Neuronal stem cell (in vitro differentiated cells): Measurements from ENCODE around the gene PCBP2.

ENCODE experiments used
- DNase-seq: peaks from one replicate; pipeline ENCODE4 v3.0.0-alpha.2; 2013; ENCODE audit warnings: low spot score
- H2AFZ ChIP-seq: one replicate; pipeline ENCODE4 v1.6.1; 2013; ENCODE audit warnings: mild to moderate bottlenecking, low read length, inconsistent platforms
- H2AK5ac ChIP-seq: 2 replicates; pipeline ENCODE4 v1.6.1; 2013; ENCODE audit warnings: low read depth, mild to moderate bottlenecking, inconsistent platforms, low read length, moderate library complexity, mixed read lengths
- H2BK120ac ChIP-seq: 2 replicates; pipeline ENCODE4 v1.6.1; 2013; ENCODE audit warnings: low read depth, mild to moderate bottlenecking, inconsistent platforms, low read length, moderate library complexity, mixed read lengths
- H2BK12ac ChIP-seq: one replicate; pipeline ENCODE4 v1.6.1; 2013; ENCODE audit warnings: low read length, inconsistent platforms
- H2BK15ac ChIP-seq: 2 replicates; pipeline ENCODE4 v1.6.1; 2013; ENCODE audit warnings: mild to moderate bottlenecking, low read length, inconsistent platforms, mixed read lengths
- H2BK5ac ChIP-seq: one replicate; pipeline ENCODE4 v1.6.1; 2013; ENCODE audit warnings: inconsistent platforms, mild to moderate bottlenecking, low read length, moderate library complexity
- H3K14ac ChIP-seq: one replicate; pipeline ENCODE4 v1.6.1; 2013; ENCODE audit warnings: low read length, inconsistent platforms
- H3K18ac ChIP-seq: 2 replicates; pipeline ENCODE4 v1.6.1; 2013; ENCODE audit warnings: low read length, inconsistent platforms
- H3K23ac ChIP-seq: 2 replicates; pipeline ENCODE4 v1.6.1; 2013; ENCODE audit warnings: low read depth, mild to moderate bottlenecking, mixed read lengths, low read length, inconsistent platforms; ENCODE audit not compliant: poor library complexity
- H3K27ac ChIP-seq: replicated peaks from 3 replicates; pipeline ENCODE4 v1.5.1; 2013; ENCODE audit warnings: low read length, inconsistent platforms
- H3K27me3 ChIP-seq, 3 experiments: 2 replicates each; pipeline ENCODE4 v1.6.1; 2013; ENCODE audit warnings: low read length in 3 of 3, mild to moderate bottlenecking in 2 of 3, inconsistent platforms in 1 of 3, low read depth in 1 of 3, mixed read lengths in 1 of 3, moderate library complexity in 1 of 3; ENCODE audit not compliant: control insufficient read depth in 3 of 3, insufficient read depth in 3 of 3
- H3K36me3 ChIP-seq, 2 donors: replicated peaks in 1 of 2; 2 replicates each; pipeline ENCODE4 v1.6.1; 2013; ENCODE audit warnings: low read length in 2 of 2; ENCODE audit not compliant: control insufficient read depth in 2 of 2, insufficient read depth in 2 of 2
- H3K4ac ChIP-seq: 2 replicates; pipeline ENCODE4 v1.6.1; 2013; ENCODE audit warnings: inconsistent platforms, mild to moderate bottlenecking, low read length, moderate library complexity
- H3K4me1 ChIP-seq, 2 donors: 1 replicate in 1 of 2; 2 replicates in 1 of 2; pipeline ENCODE4 v1.6.1; 2013; ENCODE audit warnings: low read length in 2 of 2, low read depth in 1 of 2; ENCODE audit not compliant: control insufficient read depth in 2 of 2, insufficient read depth in 1 of 2
- H3K4me2 ChIP-seq: one replicate; pipeline ENCODE4 v1.6.1; 2013; ENCODE audit warnings: mild to moderate bottlenecking, low read length, inconsistent platforms; ENCODE audit not compliant: insufficient read depth, poor library complexity, severe bottlenecking
- H3K4me3 ChIP-seq, 2 donors: 2 replicates each; pipeline ENCODE4 v1.5.1; 2013; ENCODE audit warnings: low read length in 2 of 2, mild to moderate bottlenecking in 2 of 2, inconsistent platforms in 1 of 2, moderate library complexity in 1 of 2
- H3K79me1 ChIP-seq: one replicate; pipeline ENCODE4 v1.6.1; 2013; ENCODE audit warnings: low read depth, mild to moderate bottlenecking, inconsistent platforms, low read length, moderate library complexity
- H3K9ac ChIP-seq: one replicate; pipeline ENCODE4 v1.6.1; 2013; ENCODE audit warnings: mild to moderate bottlenecking, low read depth, low read length, inconsistent platforms; ENCODE audit not compliant: poor library complexity
- H3K9me3 ChIP-seq, 2 donors: replicated peaks in 1 of 2; 2 replicates each; pipeline versions ENCODE3 to v1.6.1; 2013; ENCODE audit warnings: low read length in 2 of 2, mild to moderate bottlenecking in 2 of 2, inconsistent platforms in 1 of 2, low read depth in 1 of 2, mixed read lengths in 1 of 2, moderate library complexity in 1 of 2; ENCODE audit not compliant: control insufficient read depth in 2 of 2, insufficient read depth in 1 of 2
- H4K8ac ChIP-seq: one replicate; pipeline ENCODE4 v1.6.1; 2013; ENCODE audit warnings: low read depth, mild to moderate bottlenecking, inconsistent platforms, low read length, moderate library complexity
- H4K91ac ChIP-seq: one replicate; pipeline ENCODE4 v1.6.1; 2013; ENCODE audit warnings: low read length, low read depth, mild to moderate bottlenecking, inconsistent platforms; ENCODE audit not compliant: poor library complexity
- WGBS, 2 donors: extraction: QIAGEN DNeasy Blood & Tissue Kit; methylation state at CpG; one replicate each; pipeline ENCODE4 v1.1.7; 2013; ENCODE audit warnings: missing lambda C conversion rate in 2 of 2, mixed read lengths in 1 of 2; ENCODE audit not compliant: insufficient read length in 2 of 2, insufficient replicate concordance in 1 of 2; ENCODE audit errors: extremely low coverage in 2 of 2; 5-methylcytosine and 5-hydroxymethylcytosine counted together

Gene PCBP2

DNA sequence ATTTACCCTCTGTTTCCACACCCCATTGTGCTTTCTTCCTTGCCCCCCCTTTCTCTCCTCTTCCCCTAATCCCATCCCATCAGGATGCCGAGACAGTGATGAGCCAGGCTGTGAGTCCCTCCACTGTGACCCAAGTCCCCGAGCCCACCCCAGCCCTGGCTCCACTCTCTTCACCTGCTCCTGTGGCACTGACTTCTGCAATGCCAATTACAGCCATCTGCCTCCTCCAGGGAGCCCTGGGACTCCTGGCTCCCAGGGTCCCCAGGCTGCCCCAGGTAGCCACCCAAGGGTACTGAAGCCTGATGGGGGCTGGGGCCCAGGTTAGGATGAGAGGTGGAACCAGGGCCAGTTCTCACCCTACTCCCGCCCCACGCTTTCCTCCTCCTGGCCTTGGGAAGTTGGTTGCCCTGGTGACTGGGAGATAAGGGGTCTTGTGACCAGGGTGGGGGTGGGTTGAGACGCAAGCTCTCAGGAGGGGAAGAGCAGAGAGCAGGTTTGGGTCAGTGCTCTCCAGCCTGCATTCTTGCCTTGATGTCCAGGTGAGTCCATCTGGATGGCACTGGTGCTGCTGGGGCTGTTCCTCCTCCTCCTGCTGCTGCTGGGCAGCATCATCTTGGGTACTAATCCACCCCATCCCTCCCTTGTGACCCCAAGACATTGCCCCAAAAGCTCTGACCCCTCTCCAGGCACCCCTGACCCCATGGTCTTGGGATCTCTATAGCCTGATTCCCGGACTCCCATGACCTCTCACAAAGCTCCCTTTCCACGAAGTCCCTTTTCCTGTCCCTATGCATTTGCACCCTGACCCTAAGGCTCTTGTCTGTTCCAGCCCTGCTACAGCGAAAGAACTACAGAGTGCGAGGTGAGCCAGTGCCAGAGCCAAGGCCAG lies 27.0 kb upstream of the PCBP2 start:
- H3K23ac ChIP-seq, result no peak overlapping the region
- H2AK5ac ChIP-seq, result no peak overlapping the region
- no peak overlapping the region for H3K4me3 ChIP-seq
- H2BK15ac ChIP-seq, result peak overlapping the region; percentile 26
- H3K4me1 ChIP-seq, result peaks cover 15 to 19% of the 10 kb centered on the region in 2 donors
- no peaks in the 10 kb centered on the region for H3K9me3 ChIP-seq
- no peak overlapping the region for H2BK5ac ChIP-seq
- H3K4ac ChIP-seq, result no peak overlapping the region
- no peak for DNase-seq
- no peak overlapping the region for H4K8ac ChIP-seq
- H2BK120ac ChIP-seq, result no peak overlapping the region
- H2AFZ ChIP-seq, result peak overlapping the region; percentile 81
- no peak overlapping the region for H3K27ac ChIP-seq
- H3K18ac ChIP-seq, result peak overlapping the region; percentile 78
- H3K9ac ChIP-seq, result no peak overlapping the region
- no peaks in the 10 kb centered on the region for H3K79me1 ChIP-seq
- H4K91ac ChIP-seq, result no peak overlapping the region
- no CpG with 5 or more reads among the region's 9 CpGs for WGBS, 2 donors
- H3K36me3 ChIP-seq, result no peaks in the 10 kb centered on the region
- no peak overlapping the region for H2BK12ac ChIP-seq
- H3K14ac ChIP-seq, result peak overlapping the region; percentile 73
- H3K27me3 ChIP-seq, result peaks cover 0 to 4% (median 0%) of the 10 kb centered on the region in 3 experiments
- no peak overlapping the region for H3K4me2 ChIP-seq

DNA sequence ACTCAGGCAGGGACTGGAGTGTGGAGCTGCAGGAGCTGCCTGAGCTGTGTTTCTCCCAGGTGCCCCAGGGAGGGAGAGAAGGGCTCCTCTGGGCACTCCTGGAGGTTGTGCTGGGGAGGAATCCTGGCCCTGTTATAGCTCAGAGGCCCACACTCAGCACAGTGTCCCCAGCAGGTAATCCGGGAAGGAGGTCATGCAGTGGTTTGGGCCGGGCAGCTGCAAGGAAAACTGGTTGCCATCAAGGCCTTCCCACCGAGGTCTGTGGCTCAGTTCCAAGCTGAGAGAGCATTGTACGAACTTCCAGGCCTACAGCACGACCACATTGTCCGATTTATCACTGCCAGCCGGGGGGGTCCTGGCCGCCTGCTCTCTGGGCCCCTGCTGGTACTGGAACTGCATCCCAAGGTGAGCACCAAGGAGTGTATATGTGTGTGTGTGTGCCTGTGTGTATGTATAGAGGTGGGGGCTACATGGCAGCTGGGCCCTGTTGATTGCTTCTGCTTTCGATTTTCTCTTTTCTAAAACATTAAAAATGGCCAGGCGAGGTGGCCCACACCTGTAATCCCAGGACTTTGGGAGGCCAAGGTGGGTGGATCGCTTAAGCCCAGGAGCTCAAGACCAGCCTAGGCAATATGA lies 26.3 kb upstream of the PCBP2 start:
- no CpG with 5 or more reads among the region's 11 CpGs for WGBS, 2 donors
- Histone ChIP-seq H3K27me3 (peaks cover 0 to 9% (median 0%) of the 10 kb centered on the region in 3 experiments), H3K27ac (no peak overlapping the region), H3K4ac (no peak overlapping the region), H3K9me3 (no peaks in the 10 kb centered on the region), H2BK120ac (no peak overlapping the region), H3K36me3 (no peaks in the 10 kb centered on the region), H3K4me2 (no peak overlapping the region), H2AFZ (peak overlapping the region; percentile 81), H4K8ac (peak overlapping the region; percentile 43), H4K91ac (no peak overlapping the region), H2BK15ac (peak overlapping the region; percentile 26), H3K4me3 (no peak overlapping the region), H3K23ac (peak overlapping the region; percentile 52), H2AK5ac (peak overlapping the region; percentile 54), H3K9ac (peak overlapping the region; percentile 31), H2BK5ac (no peak overlapping the region), H3K4me1 (peaks cover 15 to 19% of the 10 kb centered on the region in 2 donors), H3K14ac (no peak overlapping the region), H3K79me1 (no peaks in the 10 kb centered on the region), H3K18ac (peak overlapping the region; percentile 78), H2BK12ac (peak overlapping the region; percentile 30)
- no peak for DNase-seq

DNA sequence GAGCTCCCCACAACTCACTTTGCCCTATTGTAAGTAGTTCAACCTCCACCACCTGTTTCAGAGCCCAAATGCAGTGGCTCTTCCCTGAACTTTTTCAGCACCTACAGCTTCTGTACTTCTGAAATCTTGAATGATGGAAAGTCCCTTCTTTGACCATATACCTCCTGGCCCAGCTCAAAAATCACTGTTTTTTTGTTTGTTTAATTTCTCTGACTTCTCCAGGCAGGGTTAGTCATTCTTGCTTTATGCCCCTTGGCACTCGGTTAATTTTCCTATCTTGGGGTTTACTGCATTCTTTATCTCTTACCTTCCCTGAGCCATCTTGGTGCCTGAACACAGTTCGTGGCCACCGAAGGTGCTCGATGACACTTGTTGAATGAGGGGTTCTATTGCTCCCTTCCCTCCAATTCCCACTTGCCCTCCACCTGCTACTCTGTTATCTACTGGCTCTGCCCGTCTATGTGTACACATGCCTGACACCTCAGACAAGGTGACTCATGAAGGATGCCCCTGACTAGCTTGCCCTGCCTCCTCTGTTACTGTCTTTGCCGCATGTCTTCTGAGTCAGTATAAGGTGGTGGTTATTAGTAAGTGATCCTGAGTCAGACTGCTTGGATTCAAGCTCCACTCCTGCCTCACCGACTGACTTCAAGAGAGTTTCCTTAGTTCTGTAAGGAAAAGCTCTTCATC lies 23.9 kb upstream of the PCBP2 start:
- H3K4me1 ChIP-seq, result peaks cover 15 to 16% of the 10 kb centered on the region in 2 donors
- no peak overlapping the region for H2BK15ac ChIP-seq
- no peaks in the 10 kb centered on the region for H3K36me3 ChIP-seq
- no peak for DNase-seq
- no peak overlapping the region for H3K4ac ChIP-seq
- H4K91ac ChIP-seq, result no peak overlapping the region
- no peak overlapping the region for H3K18ac ChIP-seq
- no peak overlapping the region for H2BK5ac ChIP-seq
- peaks cover 0 to 9% (median 0%) of the 10 kb centered on the region in 3 experiments for H3K27me3 ChIP-seq
- H2AK5ac ChIP-seq, result no peak overlapping the region
- H4K8ac ChIP-seq, result no peak overlapping the region
- no peak overlapping the region for H3K4me2 ChIP-seq
- H2AFZ ChIP-seq, result no peak overlapping the region
- H3K14ac ChIP-seq, result no peak overlapping the region
- H3K9ac ChIP-seq, result no peak overlapping the region
- H2BK120ac ChIP-seq, result no peak overlapping the region
- no peaks in the 10 kb centered on the region for H3K9me3 ChIP-seq
- no peak overlapping the region for H3K4me3 ChIP-seq
- no peak overlapping the region for H2BK12ac ChIP-seq
- H3K27ac ChIP-seq, result no peak overlapping the region
- no peak overlapping the region for H3K23ac ChIP-seq
- no CpG with 5 or more reads among the region's 7 CpGs for WGBS, 2 donors
- no peaks in the 10 kb centered on the region for H3K79me1 ChIP-seq

DNA sequence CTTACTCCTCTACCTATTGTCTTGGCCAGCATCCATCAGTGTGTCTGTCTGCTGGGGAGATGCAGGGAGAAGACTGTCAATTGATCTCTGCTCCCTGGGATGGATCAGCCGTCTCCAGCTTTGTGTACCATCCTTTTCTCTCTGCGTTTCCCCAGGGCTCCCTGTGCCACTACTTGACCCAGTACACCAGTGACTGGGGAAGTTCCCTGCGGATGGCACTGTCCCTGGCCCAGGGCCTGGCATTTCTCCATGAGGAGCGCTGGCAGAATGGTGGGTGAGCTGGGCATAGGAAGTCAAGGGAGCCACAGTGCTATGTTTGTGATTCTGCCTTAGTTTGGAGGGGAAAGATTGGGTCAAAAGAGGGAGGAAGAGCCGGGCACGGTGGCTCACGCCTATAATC lies 23.2 kb upstream of the PCBP2 start:
- H3K4ac ChIP-seq, result no peak overlapping the region
- H2AFZ ChIP-seq, result no peak overlapping the region
- no peak overlapping the region for H3K14ac ChIP-seq
- no peaks in the 10 kb centered on the region for H3K36me3 ChIP-seq
- no peak overlapping the region for H3K4me3 ChIP-seq
- no peak overlapping the region for H3K4me2 ChIP-seq
- peaks cover 11 to 15% of the 10 kb centered on the region in 2 donors for H3K4me1 ChIP-seq
- H3K23ac ChIP-seq, result no peak overlapping the region
- H3K79me1 ChIP-seq, result no peaks in the 10 kb centered on the region
- no peak overlapping the region for H4K8ac ChIP-seq
- DNase-seq, result no peak
- no peaks in the 10 kb centered on the region for H3K9me3 ChIP-seq
- no CpG with 5 or more reads among the region's 7 CpGs for WGBS, 2 donors
- no peak overlapping the region for H3K18ac ChIP-seq
- H3K27ac ChIP-seq, result no peak overlapping the region
- H2AK5ac ChIP-seq, result no peak overlapping the region
- peaks cover 0 to 9% (median 0%) of the 10 kb centered on the region in 3 experiments for H3K27me3 ChIP-seq
- H2BK5ac ChIP-seq, result no peak overlapping the region
- no peak overlapping the region for H2BK120ac ChIP-seq
- H2BK15ac ChIP-seq, result no peak overlapping the region
- H3K9ac ChIP-seq, result no peak overlapping the region
- no peak overlapping the region for H4K91ac ChIP-seq
- H2BK12ac ChIP-seq, result no peak overlapping the region
